ENCODE measurements around the gene GLE1.

GLE1 gene

GRCh38 chr9:128470560-128470959 is 34.0 kb upstream of the GLE1 start:
- CTCF ChIA-PET = no interaction called here
- Histone ChIP-seq H3K36me3 (ENCODE audit: control insufficient read depth in 2 of 2, insufficient read depth in 1 of 2, low read length in 2 of 2) (peaks cover 16 to 54% of the 10 kb centered on the region in 2 experiments; a peak in 2 of 3 replicates), H3K27ac (ENCODE audit: extremely low read depth, low read depth, low read length) (no peak overlapping the region)

More at GRCh38 chr9:128470560-128470959, 34.0 kb upstream of the GLE1 start:
- H3K9me3 ChIP-seq (ENCODE audit: control insufficient read depth, insufficient read depth, low read depth, low read length) = no peaks in the 10 kb centered on the region
- no peaks in the 10 kb centered on the region for H3K4me1 ChIP-seq (ENCODE audit: control insufficient read depth, insufficient read depth, low read length)
- TF ChIP-seq ZNF555 (tag by site-specific recombination; conservative IDR thresholded peaks at IDR 0.05) (no peak), ZNF266 (tag by site-specific recombination; IDR thresholded peaks at IDR 0.05; ENCODE audit: low read depth) (no peak), HOXD13 (CRISPR knock-in tag; IDR thresholded peaks at IDR 0.05; ENCODE audit: borderline replicate concordance) (no peak), TCF7L2 (IDR thresholded peaks at IDR 0.05; ENCODE audit: borderline replicate concordance, low read depth, low read length) (no peak), ZNF488 (tag by site-specific recombination; IDR thresholded peaks at IDR 0.05) (no peak), ZNF148 (tag by site-specific recombination; IDR thresholded peaks at IDR 0.05; ENCODE audit: borderline replicate concordance) (no peak), ZNF416 (tag by site-specific recombination; IDR thresholded peaks at IDR 0.05) (no peak), ZNF350 (tag by site-specific recombination; IDR thresholded peaks at IDR 0.05) (no peak), REST (tag by site-specific recombination; IDR thresholded peaks at IDR 0.05) (no peak), ZNF335 (tag by site-specific recombination; conservative IDR thresholded peaks at IDR 0.05) (no peak), ZNF629 (tag by site-specific recombination; IDR thresholded peaks at IDR 0.05) (no peak), ZNF302 (tag by site-specific recombination; IDR thresholded peaks at IDR 0.05; ENCODE audit: low read depth) (no peak), SP2 (tag by site-specific recombination; IDR thresholded peaks at IDR 0.05) (no peak), ZNF24 (tag by site-specific recombination; IDR thresholded peaks at IDR 0.05) (no peak), RBAK (tag by site-specific recombination; IDR thresholded peaks at IDR 0.05) (no peak), ZNF707 (tag by site-specific recombination; IDR thresholded peaks at IDR 0.05) (no peak), ZBTB21 (tag by site-specific recombination; IDR thresholded peaks at IDR 0.05) (no peak), ZNF623 (tag by site-specific recombination; IDR thresholded peaks at IDR 0.05) (no peak), PRDM4 (tag by site-specific recombination; IDR thresholded peaks at IDR 0.05) (no peak)
- H3K4me3 ChIP-seq (ENCODE audit: low read depth, low read length) = no peak overlapping the region
- POLR2A ChIA-PET = interaction anchor here (1.4 kb wide), 1 partner anchor 9 kb away, joined by 3 read pairs; no protein-coding TSS in a partner anchor

All from HEK293 (cell line).